ENCODE measurements around the gene ALG6.
"Not testable (repeated sequence)": the region's sequence is repeated elsewhere in the genome, so short reads cannot be mapped to it uniquely, and the experiment has no call there.

Gene ALG6

DNA sequence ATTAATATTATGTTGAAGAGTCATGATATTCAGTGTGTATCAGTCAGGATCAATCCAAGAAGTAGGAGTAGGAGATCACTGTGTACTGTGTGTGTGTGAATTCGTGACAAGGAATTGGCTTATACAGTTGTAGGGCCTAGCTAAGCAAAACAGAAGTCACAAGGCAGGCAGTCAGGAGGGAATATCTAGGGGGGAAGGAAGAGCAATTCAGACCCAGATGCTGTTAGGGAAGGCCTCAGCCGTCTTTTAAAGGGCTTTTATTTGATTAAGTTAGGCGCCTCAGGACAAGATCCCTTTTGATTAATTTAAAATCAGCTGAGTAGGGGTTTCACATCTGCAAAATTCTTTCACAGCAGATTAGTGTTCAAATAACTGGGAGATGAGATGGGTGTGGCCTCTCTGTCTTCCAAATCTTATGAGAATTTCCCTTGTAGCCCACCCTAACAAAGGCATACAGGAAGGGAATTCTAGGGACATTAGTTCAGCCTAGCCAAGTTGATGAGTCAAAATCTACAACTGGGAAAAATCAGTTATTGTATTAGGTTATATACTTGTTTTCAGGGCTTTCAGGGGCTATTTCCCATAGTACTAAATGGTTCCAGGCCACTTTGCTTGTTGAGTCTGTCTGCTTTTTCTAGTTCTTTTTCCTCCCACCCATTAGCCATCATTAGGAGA, 47.4 kb downstream of the ALG6 start:
- DNase-seq (ENCODE audit: low read depth), result no peak

GRCh38 chr1:63418101-63418500, 50.7 kb downstream of the ALG6 start:
- no peak for DNase-seq (ENCODE audit: low read depth)

DNA sequence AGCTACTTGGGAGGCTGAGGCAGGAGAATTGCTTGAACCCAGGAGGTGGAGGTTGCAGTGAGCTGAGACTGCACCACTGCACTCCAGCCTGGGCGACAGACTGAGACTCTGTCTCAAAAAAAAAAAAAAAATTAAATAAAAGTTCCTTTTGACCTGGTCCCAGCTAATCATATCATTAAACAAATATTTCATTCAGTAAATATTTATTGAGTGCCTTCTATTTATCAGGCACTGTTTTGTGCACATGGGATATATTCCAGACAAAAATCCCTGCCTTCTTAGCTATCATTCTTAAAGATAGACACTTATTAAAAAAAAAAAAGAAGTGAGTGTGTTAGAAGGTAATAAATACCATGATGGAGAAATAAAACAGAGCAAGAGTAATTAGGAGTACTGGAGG, 53.3 kb downstream of the ALG6 start:
- DNase-seq (ENCODE audit: low read depth), result not testable (repeated sequence)

- no peak for DNase-seq (ENCODE audit: low read depth)
Observed at GRCh38 chr1:63423649-63424048, 56.2 kb downstream of the ALG6 start.

GRCh38 chr1:63428815-63429214, 61.4 kb downstream of the ALG6 start:
- DNase-seq (ENCODE audit: low read depth), result no peak

DNA sequence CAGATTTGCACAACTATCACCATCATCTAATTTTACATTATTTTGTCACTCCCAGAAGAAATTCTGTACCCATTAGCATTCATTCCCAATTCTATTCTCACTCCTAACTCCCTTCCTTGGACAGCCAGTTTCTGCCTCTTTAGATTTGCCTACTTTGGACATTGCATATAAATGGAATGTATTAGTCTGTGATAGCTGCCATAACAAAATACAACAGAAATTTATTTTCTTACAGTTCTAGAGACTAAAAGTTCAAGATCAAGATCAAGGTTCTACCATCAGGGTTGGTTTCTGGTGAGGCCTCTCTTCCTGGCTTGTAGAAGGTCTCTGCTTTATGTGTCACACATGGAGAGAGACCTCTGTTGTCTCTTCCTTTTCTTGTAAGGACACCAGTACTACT, 61.9 kb downstream of the ALG6 start:
- DNase-seq (ENCODE audit: low read depth), result no peak

- no peak for DNase-seq (ENCODE audit: low read depth)
Observed at GRCh38 chr1:63435161-63435560, 67.7 kb downstream of the ALG6 start.

DNA sequence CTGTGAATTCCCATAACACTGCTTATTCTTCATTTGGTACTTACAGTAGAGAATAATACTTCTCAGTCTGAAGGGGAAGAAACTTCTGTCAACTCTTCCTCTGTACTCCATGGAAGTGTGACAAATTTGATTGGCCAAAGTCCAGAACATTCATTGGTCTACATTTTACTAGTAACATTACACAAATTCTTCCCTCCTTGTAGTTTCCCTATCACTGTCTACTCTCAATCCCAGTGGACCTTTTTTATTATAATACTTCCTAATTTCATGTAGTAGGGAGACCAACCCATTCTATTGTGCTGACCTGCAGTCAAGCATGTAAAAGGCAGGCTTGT, 74.7 kb downstream of the ALG6 start:
- DNase-seq (ENCODE audit: low read depth), result no peak

DNA sequence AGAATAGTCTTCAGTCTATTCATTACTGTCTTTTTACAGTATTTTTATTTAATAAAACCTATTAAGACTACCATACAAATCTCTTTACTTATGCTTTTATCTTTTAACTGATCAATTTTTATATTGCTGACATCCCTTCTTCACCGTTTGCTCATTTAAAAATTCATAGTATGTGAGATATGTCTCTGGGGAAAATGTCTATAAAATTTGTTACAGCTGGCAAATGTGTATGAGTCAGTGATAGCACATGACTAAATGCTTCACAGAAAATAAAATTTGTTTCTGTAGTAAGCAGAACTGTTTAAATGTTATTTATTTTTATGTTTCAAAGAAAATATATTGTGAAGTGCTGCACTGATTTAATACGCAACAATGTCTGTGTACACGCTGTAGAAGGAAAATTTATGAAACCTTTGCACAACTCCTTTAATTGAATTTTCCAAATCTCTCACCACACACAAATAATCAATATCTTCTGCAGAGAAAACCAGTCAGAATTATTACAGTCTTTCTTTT, 81.4 kb downstream of the ALG6 start:
- no peak for DNase-seq (ENCODE audit: low read depth)

DNA sequence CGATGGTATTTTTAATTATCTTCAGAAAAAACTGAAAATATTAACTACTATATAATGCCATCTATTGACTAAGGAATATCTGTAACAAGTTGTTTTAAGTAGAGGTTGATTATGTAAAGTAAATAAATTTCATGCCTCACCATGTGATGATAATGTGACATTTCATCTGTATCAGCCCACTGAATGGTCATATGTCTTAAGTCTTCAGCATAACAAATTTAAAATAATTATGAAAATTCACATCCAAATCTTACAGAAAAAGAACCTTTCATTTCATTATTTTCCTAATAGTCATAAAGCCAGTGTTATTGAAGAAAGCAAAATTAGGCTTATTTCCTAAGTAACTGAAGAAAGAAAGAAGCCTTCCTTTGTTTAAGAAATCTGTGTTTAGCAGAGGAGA, 83.0 kb downstream of the ALG6 start:
- no peak for DNase-seq (ENCODE audit: low read depth)

DNA sequence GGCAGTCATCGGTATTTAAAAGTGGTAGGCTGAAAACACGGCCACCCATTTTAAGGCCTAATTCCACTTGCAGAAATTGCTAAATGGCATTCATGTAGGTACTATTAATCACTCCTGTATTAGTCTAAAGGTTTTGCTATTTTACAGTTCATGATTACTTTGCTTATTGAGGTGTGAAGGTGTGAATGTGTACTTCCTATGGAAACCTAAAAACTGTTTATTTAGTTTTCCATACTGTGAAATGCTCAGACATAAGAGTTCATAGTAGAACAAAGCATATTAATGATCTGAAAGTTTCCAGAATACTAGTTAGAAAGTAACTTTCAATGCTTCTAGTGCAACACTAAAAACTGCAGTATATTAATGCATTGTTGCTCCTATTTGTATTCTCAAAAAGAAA, 85.8 kb downstream of the ALG6 start:
- DNase-seq (ENCODE audit: low read depth), result no peak

- DNase-seq (ENCODE audit: low read depth), result no peak
Observed at GRCh38 chr1:63454269-63454668, 86.8 kb downstream of the ALG6 start.

DNA sequence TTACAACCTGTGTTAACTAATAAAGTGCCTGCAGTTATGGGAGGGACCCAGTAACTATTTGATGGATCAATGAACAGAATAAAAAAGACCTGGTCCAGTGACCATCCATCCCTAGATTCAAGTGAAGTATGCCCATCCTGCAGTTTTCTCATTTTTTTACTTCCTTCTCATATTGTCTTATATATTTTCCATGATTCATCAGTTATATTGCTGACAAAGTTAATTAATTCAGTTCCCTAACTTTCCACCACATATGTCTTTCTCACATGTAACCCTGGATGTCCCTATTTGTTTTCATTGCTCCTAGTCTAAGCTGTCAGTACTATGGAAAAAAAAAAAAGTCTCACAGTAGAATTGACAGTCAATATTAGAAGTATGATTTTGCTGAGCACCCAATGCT, 91.3 kb downstream of the ALG6 start:
- DNase-seq (ENCODE audit: low read depth), result no peak

DNA sequence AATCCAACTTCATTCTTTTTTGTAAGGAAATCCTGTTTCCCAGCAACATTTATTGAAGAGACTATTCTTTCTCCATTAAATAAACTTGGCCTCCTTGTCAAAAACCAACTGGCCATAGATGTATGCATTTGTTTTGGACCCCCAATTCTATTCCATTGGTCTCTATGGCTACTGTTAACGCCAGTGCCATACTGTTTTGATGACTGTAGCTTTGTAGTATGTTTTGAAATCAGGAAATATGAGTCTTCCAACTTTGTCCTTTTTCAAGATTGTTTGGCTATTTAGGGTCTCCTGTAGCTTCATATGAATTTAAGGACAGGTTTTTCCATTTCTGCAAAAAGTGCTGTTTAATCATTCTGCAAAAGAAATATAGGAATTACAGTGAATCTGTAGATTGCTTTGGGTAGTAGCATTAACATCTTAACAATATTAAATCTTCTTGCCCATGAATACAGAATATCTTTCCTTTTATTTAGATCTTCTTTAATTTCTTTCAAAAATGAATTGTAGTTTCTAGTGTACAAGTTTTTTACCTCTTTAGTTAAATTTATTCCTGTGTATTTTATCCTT, 94.3 kb downstream of the ALG6 start:
- DNase-seq (ENCODE audit: low read depth), result no peak

DNA sequence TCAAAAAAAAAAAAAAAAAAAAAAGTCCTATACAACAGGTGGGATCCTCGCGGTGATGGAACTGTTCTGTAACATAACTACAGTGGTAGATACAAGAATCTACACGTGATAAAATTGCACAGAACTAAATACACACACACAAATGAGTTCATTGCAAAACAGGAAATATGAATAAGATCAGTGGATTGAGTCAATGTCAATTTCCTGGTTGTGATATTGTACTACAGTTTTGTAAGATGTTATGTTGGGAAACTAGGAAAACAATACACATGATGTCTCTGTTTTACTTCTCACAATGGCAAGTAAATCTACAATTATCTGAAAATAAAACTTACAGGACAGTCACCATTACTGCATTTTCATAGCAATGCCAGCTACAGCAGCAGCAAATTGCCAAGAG, 95.8 kb downstream of the ALG6 start:
- DNase-seq (ENCODE audit: low read depth), result no peak

- no peak for DNase-seq (ENCODE audit: low read depth)
Observed at GRCh38 chr1:63466181-63466580, 98.8 kb downstream of the ALG6 start.

DNA sequence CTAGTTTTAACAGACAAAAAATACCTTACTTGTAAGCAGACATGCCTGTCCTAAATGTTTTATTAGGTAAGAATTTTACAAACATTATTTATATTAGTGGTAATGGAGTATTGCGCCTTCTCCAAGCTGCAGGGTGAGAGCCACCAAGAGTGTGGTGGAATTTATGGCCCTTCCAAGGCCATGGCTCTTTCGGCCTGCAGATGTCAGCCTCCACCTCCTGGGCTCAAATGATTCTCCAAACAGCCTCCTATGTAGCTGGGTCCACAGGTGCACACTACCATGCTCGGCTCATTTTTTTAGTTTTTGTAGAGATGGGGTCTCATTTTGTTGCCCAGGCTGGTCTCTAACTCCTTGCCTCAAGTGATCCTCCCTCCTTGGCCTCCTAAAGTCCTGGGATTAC, 99.3 kb downstream of the ALG6 start:
- DNase-seq (ENCODE audit: low read depth), result no peak

DNA sequence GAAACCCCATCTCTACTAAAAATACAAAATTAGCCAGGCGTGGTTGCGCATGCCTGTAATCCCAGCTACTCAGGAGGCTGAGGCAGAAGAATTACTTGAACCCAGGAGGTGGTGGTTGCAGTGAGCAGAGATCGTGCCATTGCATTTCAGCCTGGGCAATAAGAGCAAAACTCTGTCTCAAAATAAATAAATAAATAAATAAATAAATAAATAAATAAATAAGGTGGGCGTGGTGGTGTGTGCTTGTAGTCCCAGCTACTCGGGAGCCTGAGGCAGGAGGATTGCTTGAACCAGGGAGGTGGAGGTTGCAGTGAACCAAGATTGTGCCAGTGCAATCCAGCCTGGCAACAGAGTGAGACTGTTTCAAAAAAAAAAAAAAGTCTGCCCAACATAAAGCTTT, 101.3 kb downstream of the ALG6 start:
- DNase-seq (ENCODE audit: low read depth), result not testable (repeated sequence)

DNA sequence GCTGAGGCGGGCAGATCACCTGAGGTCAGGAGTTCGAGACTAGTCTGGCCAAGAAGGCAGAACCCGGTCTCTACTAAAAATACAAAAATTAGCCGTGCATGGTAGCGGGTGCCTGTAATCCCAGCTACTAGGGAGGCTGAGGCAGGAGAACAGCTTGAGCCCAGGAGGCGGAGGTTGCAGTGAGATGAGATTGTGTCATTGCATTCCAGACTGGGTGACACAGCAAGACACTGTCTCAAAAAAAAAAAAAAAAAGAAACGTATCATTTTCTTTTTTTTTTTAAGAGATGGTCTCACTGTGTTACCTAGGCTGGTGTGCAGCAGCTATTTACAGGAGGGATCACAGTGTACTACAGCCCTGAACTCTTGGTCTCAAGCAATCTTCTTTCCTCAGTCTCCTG, 108.3 kb downstream of the ALG6 start:
- DNase-seq (ENCODE audit: low read depth), result no peak

- DNase-seq (ENCODE audit: low read depth), result no peak
Observed at GRCh38 chr1:63480057-63480456, 112.6 kb downstream of the ALG6 start.

- no peak for DNase-seq (ENCODE audit: low read depth)
Observed at GRCh38 chr1:63486629-63487028, 119.2 kb downstream of the ALG6 start.

- DNase-seq (ENCODE audit: low read depth), result no peak
Observed at GRCh38 chr1:63487336-63488065, 120.1 kb downstream of the ALG6 start.
